ENCODE measurements around the gene OOSP3.
"Not testable (repeated sequence)": the region's sequence is repeated elsewhere in the genome, so short reads cannot be mapped to it uniquely, and the experiment has no call there.

OOSP3 gene

GRCh38 chr11:59878575-59878974, at the start of gene OOSP3:
OOSP3 (plus strand) TSS chr11:59878782; CDS start chr11:59878809, 27 bp downstream.
- DNase-seq, result no peak

GRCh38 chr11:59829358-59829757, 49.2 kb upstream of the OOSP3 start:
- DNase-seq, result no peak

GRCh38 chr11:59833602-59834001, 45.0 kb upstream of the OOSP3 start:
- no peak for DNase-seq

GRCh38 chr11:59839615-59840014, 39.0 kb upstream of the OOSP3 start:
- no peak for DNase-seq

GRCh38 chr11:59841514-59841913, 37.1 kb upstream of the OOSP3 start:
- no peak for DNase-seq

GRCh38 chr11:59842316-59842715, 36.3 kb upstream of the OOSP3 start:
- no peak for DNase-seq

GRCh38 chr11:59845399-59845798, 33.2 kb upstream of the OOSP3 start, which contains the start of gene CBLIF:
CBLIF (minus strand) TSS chr11:59845499; CDS start chr11:59845453, 46 bp downstream.
- no peak for DNase-seq

- DNase-seq, result no peak
Observed at GRCh38 chr11:59846556-59846955, 32.0 kb upstream of the OOSP3 start.

GRCh38 chr11:59847626-59848025, 31.0 kb upstream of the OOSP3 start:
- no peak for DNase-seq

- DNase-seq, result not testable (repeated sequence)
Observed at GRCh38 chr11:59848439-59848838, 30.1 kb upstream of the OOSP3 start.

GRCh38 chr11:59849129-59849528, 29.5 kb upstream of the OOSP3 start:
- no peak for DNase-seq

- not testable (repeated sequence) for DNase-seq
Observed at GRCh38 chr11:59849551-59849950, 29.0 kb upstream of the OOSP3 start.

GRCh38 chr11:59851416-59851815, 27.2 kb upstream of the OOSP3 start:
- DNase-seq, result not testable (repeated sequence)

- DNase-seq, result no peak
Observed at GRCh38 chr11:59854871-59855270, 23.7 kb upstream of the OOSP3 start.

GRCh38 chr11:59857439-59858434, 20.8 kb upstream of the OOSP3 start:
- no peak for DNase-seq

- DNase-seq, result no peak
Observed at GRCh38 chr11:59859673-59860072, 18.9 kb upstream of the OOSP3 start.

GRCh38 chr11:59862252-59862651, 16.3 kb upstream of the OOSP3 start:
- no peak for DNase-seq

GRCh38 chr11:59865031-59865430, 13.6 kb upstream of the OOSP3 start:
- DNase-seq, result no peak

GRCh38 chr11:59866397-59866796, 12.2 kb upstream of the OOSP3 start, which contains the start of gene TCN1:
TCN1 (minus strand) TSS chr11:59866487; CDS start chr11:59866470, 17 bp downstream.
- no peak for DNase-seq

- DNase-seq, result no peak
Observed at GRCh38 chr11:59866836-59867235, 11.7 kb upstream of the OOSP3 start.

- DNase-seq, result no peak
Observed at GRCh38 chr11:59867946-59868345, 10.6 kb upstream of the OOSP3 start.

GRCh38 chr11:59872076-59872475, 6.5 kb upstream of the OOSP3 start:
- no peak for DNase-seq

GRCh38 chr11:59875856-59876519, 2.6 kb upstream of the OOSP3 start:
- DNase-seq, result no peak

- DNase-seq, result no peak
Observed at GRCh38 chr11:59877325-59877724, 1.3 kb upstream of the OOSP3 start.
